SK-N-SH treated with all-trans-retinoic acid at 6 μM for 48 hours (cell line): ENCODE measurements around the gene DNAAF8.

Experiments
- ATAC-seq: fragments of 200-7000 bp; cut with Tn5 transposase; 3 replicates; pipeline ENCODE4 v1.9.1; 2020; ENCODE audit warnings: mild to moderate bottlenecking, moderate library complexity
- ARNTL ChIP-seq: fragments of 450-650 bp; formaldehyde crosslinking; IDR thresholded peaks from 2 replicates; pipeline ENCODE4 v1.5.0; 2020; ENCODE audit warnings: low read depth, mild to moderate bottlenecking, moderate library complexity, borderline replicate concordance
- BACH2 ChIP-seq: fragments of 250-450 bp; sonication (Bioruptor Pico); IDR thresholded peaks from 2 replicates; pipeline ENCODE4 v1.9.0; 2021; ENCODE audit warnings: mild to moderate bottlenecking, borderline replicate concordance
- CSDC2 ChIP-seq: fragments of 250-450 bp; sonication (Bioruptor Pico); IDR thresholded peaks from 2 replicates; pipeline ENCODE4 v1.5.0; 2020; ENCODE audit warnings: mild to moderate bottlenecking, moderate library complexity
- CSRNP3 ChIP-seq: fragments of 250-450 bp; sonication (Bioruptor Pico); IDR thresholded peaks from 2 replicates; pipeline ENCODE4 v1.5.1; 2021; ENCODE audit warnings: mild to moderate bottlenecking, moderate library complexity
- ESRRG ChIP-seq: fragments of 250-450 bp; sonication (Bioruptor Pico); IDR thresholded peaks from 2 replicates; pipeline ENCODE4 v1.6.1; 2021; ENCODE audit warnings: mild to moderate bottlenecking
- ISL1 ChIP-seq: fragments of 250-450 bp; sonication (Bioruptor Pico); IDR thresholded peaks from 2 replicates; pipeline ENCODE4 v2.1.2; 2022; ENCODE audit warnings: mild to moderate bottlenecking, moderate library complexity
- OSR1 ChIP-seq: fragments of 250-450 bp; sonication (Bioruptor Pico); IDR thresholded peaks from 2 replicates; pipeline ENCODE4 v1.8.0; 2022; ENCODE audit warnings: moderate library complexity, mild to moderate bottlenecking, inconsistent platforms
- PPARA ChIP-seq: fragments of 250-450 bp; sonication (Bioruptor Pico); IDR thresholded peaks from 2 replicates; pipeline ENCODE4 v1.5.0; 2020; ENCODE audit warnings: mild to moderate bottlenecking, borderline replicate concordance
- RARB ChIP-seq: fragments of 250-450 bp; sonication (Bioruptor Pico); IDR thresholded peaks from 2 replicates; pipeline ENCODE4 v1.8.0; 2021; ENCODE audit warnings: mild to moderate bottlenecking, moderate library complexity
- SNAI2 ChIP-seq: fragments of 250-450 bp; sonication (Bioruptor Pico); IDR thresholded peaks from 2 replicates; pipeline ENCODE4 v1.5.0; 2020; ENCODE audit warnings: mild to moderate bottlenecking, moderate library complexity
- TCF4 ChIP-seq: fragments of 250-450 bp; sonication (Bioruptor Pico); IDR thresholded peaks from 2 replicates; pipeline ENCODE4 v1.8.0; 2021; ENCODE audit warnings: mild to moderate bottlenecking, moderate library complexity, borderline replicate concordance
- TOX ChIP-seq: fragments of 250-450 bp; sonication (Bioruptor Pico); IDR thresholded peaks from 2 replicates; pipeline ENCODE4 v1.8.0; 2021; ENCODE audit warnings: mild to moderate bottlenecking, moderate library complexity, borderline replicate concordance
- TSHZ2 ChIP-seq: fragments of 250-450 bp; sonication (Bioruptor Pico); IDR thresholded peaks from 2 replicates; pipeline ENCODE4 v1.5.0; 2020; ENCODE audit warnings: mild to moderate bottlenecking, moderate library complexity
- ZFP3 ChIP-seq: fragments of 250-450 bp; sonication (Bioruptor Pico); IDR thresholded peaks from 2 replicates; pipeline ENCODE4 v1.5.0; 2020; ENCODE audit warnings: mild to moderate bottlenecking, moderate library complexity
- ZNF70 ChIP-seq: fragments of 450-650 bp; formaldehyde crosslinking; IDR thresholded peaks from 2 replicates; pipeline ENCODE4 v1.5.0; 2020; ENCODE audit warnings: mild to moderate bottlenecking, moderate library complexity
- TF ChIP-seq, protein P1 (sequence below): fragments of 250-450 bp; sonication (Bioruptor Pico); IDR thresholded peaks from 2 replicates; pipeline ENCODE4 v1.5.1; 2020; ENCODE audit warnings: low read depth, mild to moderate bottlenecking, moderate library complexity
- TF ChIP-seq, protein P2 (sequence below): fragments of 250-450 bp; sonication (Bioruptor Pico); IDR thresholded peaks from 2 replicates; pipeline ENCODE4 v1.8.0; 2021; ENCODE audit warnings: low read depth, mild to moderate bottlenecking, moderate library complexity, borderline replicate concordance
- TF ChIP-seq, protein P3 (sequence below): fragments of 250-450 bp; sonication (Bioruptor Pico); IDR thresholded peaks from 2 replicates; pipeline ENCODE4 v1.8.0; 2020; ENCODE audit warnings: mild to moderate bottlenecking, moderate library complexity, borderline replicate concordance

DNAAF8 gene

GRCh38 chr16:4723071-4723767 is 11.1 kb upstream of the DNAAF8 start (continued):
- TF ChIP-seq, protein P1, sequence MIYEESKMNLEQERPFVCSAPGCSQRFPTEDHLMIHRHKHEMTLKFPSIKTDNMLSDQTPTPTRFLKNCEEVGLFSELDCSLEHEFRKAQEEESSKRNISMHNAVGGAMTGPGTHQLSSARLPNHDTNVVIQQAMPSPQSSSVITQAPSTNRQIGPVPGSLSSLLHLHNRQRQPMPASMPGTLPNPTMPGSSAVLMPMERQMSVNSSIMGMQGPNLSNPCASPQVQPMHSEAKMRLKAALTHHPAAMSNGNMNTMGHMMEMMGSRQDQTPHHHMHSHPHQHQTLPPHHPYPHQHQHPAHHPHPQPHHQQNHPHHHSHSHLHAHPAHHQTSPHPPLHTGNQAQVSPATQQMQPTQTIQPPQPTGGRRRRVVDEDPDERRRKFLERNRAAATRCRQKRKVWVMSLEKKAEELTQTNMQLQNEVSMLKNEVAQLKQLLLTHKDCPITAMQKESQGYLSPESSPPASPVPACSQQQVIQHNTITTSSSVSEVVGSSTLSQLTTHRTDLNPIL (CRISPR knock-in tag): no peak
- TF ChIP-seq RARB (CRISPR knock-in tag) (no peak), TOX (no peak)
- TF ChIP-seq, all 23 proteins: peak for 0

- TF ChIP-seq ZNF70: no peak
- TF ChIP-seq CSDC2 (CRISPR knock-in tag): no peak
- TF ChIP-seq, protein P2, sequence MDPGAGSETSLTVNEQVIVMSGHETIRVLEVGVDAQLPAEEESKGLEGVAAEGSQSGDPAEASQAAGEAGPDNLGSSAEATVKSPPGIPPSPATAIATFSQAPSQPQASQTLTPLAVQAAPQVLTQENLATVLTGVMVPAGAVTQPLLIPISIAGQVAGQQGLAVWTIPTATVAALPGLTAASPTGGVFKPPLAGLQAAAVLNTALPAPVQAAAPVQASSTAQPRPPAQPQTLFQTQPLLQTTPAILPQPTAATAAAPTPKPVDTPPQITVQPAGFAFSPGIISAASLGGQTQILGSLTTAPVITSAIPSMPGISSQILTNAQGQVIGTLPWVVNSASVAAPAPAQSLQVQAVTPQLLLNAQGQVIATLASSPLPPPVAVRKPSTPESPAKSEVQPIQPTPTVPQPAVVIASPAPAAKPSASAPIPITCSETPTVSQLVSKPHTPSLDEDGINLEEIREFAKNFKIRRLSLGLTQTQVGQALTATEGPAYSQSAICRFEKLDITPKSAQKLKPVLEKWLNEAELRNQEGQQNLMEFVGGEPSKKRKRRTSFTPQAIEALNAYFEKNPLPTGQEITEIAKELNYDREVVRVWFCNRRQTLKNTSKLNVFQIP: no peak
- TF ChIP-seq ARNTL: no peak
- no peak for TF ChIP-seq ISL1 (CRISPR knock-in tag)
- no peak for TF ChIP-seq OSR1 (CRISPR knock-in tag)
- no peak for TF ChIP-seq PPARA
- no peak for TF ChIP-seq SNAI2
- no peak for TF ChIP-seq CSRNP3 (CRISPR knock-in tag)
- ATAC-seq: no peak
Measured at GRCh38 chr16:4724661-4725270, 9.6 kb upstream of the DNAAF8 start.

DNA sequence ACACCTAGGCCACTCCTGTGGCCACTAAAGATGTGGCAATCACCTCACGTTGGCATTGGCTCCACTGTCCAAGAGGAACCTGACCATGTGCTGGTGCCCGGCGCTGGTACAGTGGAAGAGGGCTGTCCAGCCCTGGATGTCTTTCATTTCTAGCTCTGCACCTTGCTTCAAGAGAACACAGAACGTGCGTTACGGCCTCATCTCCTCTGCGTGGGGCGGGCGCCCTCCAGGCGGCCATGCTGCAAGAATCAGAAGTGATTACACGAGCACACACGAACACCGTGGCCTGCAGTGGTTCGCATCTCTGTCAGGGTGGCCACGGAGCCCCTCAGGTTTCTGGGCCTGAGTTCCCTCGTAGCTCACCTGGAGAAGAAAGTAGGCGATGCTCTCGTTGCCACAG is 7.7 kb upstream of the DNAAF8 start:
- no peak for ATAC-seq
- TF ChIP-seq, protein P3, sequence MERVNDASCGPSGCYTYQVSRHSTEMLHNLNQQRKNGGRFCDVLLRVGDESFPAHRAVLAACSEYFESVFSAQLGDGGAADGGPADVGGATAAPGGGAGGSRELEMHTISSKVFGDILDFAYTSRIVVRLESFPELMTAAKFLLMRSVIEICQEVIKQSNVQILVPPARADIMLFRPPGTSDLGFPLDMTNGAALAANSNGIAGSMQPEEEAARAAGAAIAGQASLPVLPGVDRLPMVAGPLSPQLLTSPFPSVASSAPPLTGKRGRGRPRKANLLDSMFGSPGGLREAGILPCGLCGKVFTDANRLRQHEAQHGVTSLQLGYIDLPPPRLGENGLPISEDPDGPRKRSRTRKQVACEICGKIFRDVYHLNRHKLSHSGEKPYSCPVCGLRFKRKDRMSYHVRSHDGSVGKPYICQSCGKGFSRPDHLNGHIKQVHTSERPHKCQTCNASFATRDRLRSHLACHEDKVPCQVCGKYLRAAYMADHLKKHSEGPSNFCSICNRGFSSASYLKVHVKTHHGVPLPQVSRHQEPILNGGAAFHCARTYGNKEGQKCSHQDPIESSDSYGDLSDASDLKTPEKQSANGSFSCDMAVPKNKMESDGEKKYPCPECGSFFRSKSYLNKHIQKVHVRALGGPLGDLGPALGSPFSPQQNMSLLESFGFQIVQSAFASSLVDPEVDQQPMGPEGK (CRISPR knock-in tag): no peak
- no peak for TF ChIP-seq TCF4 (CRISPR knock-in tag)
- TF ChIP-seq, all 23 proteins: peak for 0

DNA sequence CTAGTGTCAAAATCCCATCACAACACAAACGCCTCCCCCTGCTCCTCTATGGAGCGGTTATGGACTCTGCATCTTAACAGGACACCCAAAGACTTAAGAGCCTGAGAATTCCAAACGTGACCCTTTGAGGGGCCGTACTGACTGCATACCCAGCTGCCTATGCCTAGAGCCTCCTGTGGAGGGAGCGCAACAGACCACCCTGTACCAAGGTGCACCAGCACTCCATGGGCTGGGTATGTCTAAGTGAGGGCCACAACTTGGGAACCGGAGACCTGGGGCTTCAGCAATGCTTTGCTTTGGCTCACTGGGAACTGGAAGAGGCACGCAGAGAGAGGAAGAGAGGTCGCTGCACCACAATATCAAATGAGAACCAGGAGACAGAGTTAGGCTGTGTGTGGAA is 5.7 kb upstream of the DNAAF8 start:
- no peak for ATAC-seq
- no peak for TF ChIP-seq ZFP3 (CRISPR knock-in tag)
- TF ChIP-seq, protein P3 (CRISPR knock-in tag): no peak

DNA sequence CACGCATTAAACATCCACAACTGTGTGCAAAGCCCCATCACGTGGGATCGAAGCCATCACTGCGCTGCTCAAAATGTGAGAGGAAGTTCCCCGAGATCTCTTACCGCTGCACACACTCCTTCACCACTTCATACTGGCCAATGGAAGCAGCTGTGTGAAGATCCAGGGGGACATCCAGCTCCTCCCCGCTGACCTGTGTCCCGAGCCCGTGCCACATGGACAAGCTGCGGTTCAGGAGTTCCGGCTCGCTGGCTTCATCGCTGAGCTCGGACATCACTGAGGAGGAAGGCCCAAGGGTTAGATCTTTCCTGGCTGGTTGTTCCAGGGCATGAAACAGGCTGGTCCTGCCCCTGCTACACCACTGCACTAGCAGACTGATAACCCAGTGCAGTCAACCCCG is 4.5 kb upstream of the DNAAF8 start:
- no peak for TF ChIP-seq TCF4 (CRISPR knock-in tag)
- TF ChIP-seq OSR1 (CRISPR knock-in tag): no peak
- TF ChIP-seq, protein P1 (CRISPR knock-in tag): no peak
- TF ChIP-seq, protein P2: no peak
- no peak for TF ChIP-seq ZFP3 (CRISPR knock-in tag)
- no peak for TF ChIP-seq BACH2 (CRISPR knock-in tag)
- no peak for TF ChIP-seq ESRRG
- TF ChIP-seq TSHZ2 (CRISPR knock-in tag): no peak
- TF ChIP-seq SNAI2: no peak
- no peak for ATAC-seq
